ENCODE measurements around the gene SPRED2.

The SPRED2 gene

GRCh38 chr2:65298089-65298488 is 134.3 kb downstream of the SPRED2 start:
- FAIRE-seq: no peak

GRCh38 chr2:65297544-65297943 is 134.9 kb downstream of the SPRED2 start:
- no peak for FAIRE-seq

- no peak for FAIRE-seq
Measured at GRCh38 chr2:65296971-65297370, 135.4 kb downstream of the SPRED2 start.

- no peak for FAIRE-seq
Measured at GRCh38 chr2:65294701-65295100, 137.7 kb downstream of the SPRED2 start.

GRCh38 chr2:65294136-65294535 is 138.3 kb downstream of the SPRED2 start:
- no peak for FAIRE-seq

GRCh38 chr2:65293376-65293775 is 139.0 kb downstream of the SPRED2 start:
- FAIRE-seq: no peak

- FAIRE-seq: no peak
Measured at GRCh38 chr2:65292461-65293011, 139.9 kb downstream of the SPRED2 start.

GRCh38 chr2:65292106-65292400 is 140.3 kb downstream of the SPRED2 start:
- FAIRE-seq: no peak

GRCh38 chr2:65291216-65292105 is 140.9 kb downstream of the SPRED2 start:
- no peak for FAIRE-seq

GRCh38 chr2:65287364-65287763 is 145.0 kb downstream of the SPRED2 start:
- no peak for FAIRE-seq

GRCh38 chr2:65282477-65283053 is 149.8 kb downstream of the SPRED2 start:
- FAIRE-seq: no peak

- no peak for FAIRE-seq
Measured at GRCh38 chr2:65281627-65282351, 150.6 kb downstream of the SPRED2 start.

- FAIRE-seq: no peak
Measured at GRCh38 chr2:65279756-65280155, 152.6 kb downstream of the SPRED2 start.

GRCh38 chr2:65278531-65278981 is 153.8 kb downstream of the SPRED2 start:
- no peak for FAIRE-seq

GRCh38 chr2:65277791-65278483 is 154.5 kb downstream of the SPRED2 start:
- FAIRE-seq: no peak

- FAIRE-seq: no peak
Measured at GRCh38 chr2:65277118-65277517, 155.3 kb downstream of the SPRED2 start.

- no peak for FAIRE-seq
Measured at GRCh38 chr2:65276609-65277008, 155.8 kb downstream of the SPRED2 start.

- no peak for FAIRE-seq
Measured at GRCh38 chr2:65275141-65275915, 157.1 kb downstream of the SPRED2 start.

GRCh38 chr2:65273344-65273743 is 159.1 kb downstream of the SPRED2 start:
- FAIRE-seq: no peak

GRCh38 chr2:65268957-65269356 is 163.4 kb downstream of the SPRED2 start:
- no peak for FAIRE-seq

- no peak for FAIRE-seq
Measured at GRCh38 chr2:65267008-65267407, 165.4 kb downstream of the SPRED2 start.

- FAIRE-seq: no peak
Measured at GRCh38 chr2:65265671-65266045, 166.7 kb downstream of the SPRED2 start.
